ENCODE data around the gene WWOX.

DNA sequence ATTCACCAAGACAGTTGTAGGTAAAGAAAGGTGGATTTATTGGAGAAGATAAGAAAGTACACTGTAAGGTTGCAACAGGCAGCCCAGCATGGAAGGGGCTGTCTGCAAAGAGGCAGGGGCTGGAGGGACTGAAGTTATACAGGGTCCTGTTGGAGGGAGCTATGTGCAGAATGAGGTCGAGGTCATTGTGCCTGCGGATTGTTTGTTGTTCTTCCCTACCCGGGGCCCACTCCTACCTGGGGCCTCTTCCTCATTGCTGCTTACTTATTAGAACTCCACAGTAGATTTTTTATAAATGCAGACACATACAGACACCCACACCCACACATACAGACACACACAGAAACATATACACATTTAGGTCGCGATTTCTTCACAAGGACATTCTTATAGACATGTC, 1034.8 kb downstream of the WWOX start:
- TF ChIP-seq CTCF (conservative IDR thresholded peaks at IDR 0.05; ENCODE audit: low read depth, low read length), result no peak
- no peak for TF ChIP-seq EZH2 (IDR thresholded peaks at IDR 0.05; ENCODE audit: low read length, unreplicated experiment)
- TF ChIP-seq EZH2phosphoT487 (IDR thresholded peaks at IDR 0.05; ENCODE audit: borderline replicate concordance, low read length), result no peak
